Measurements from ENCODE around the gene ATP11A.

ATP11A gene

GRCh38 chr13:112747256-112747655 lies 57.4 kb downstream of the ATP11A start:
- no peak for TF ChIP-seq CTCF (IDR thresholded peaks at IDR 0.05; ENCODE audit: low read depth, low read length)
- H3K4me3 ChIP-seq (ENCODE audit: low read depth, low read length), result no peak overlapping the region
- in situ Hi-C loops (cut with HindIII; ENCODE audit: low sequenced_read_pairs), result no loop called here
- DNase-seq (ENCODE audit: low read depth, low spot score), result peak; percentile 33

- TF ChIP-seq CTCF (IDR thresholded peaks at IDR 0.05; ENCODE audit: low read depth, low read length), result no peak
- in situ Hi-C loops (cut with HindIII; ENCODE audit: low sequenced_read_pairs), result no loop called here
- no peak overlapping the region for H3K4me3 ChIP-seq (ENCODE audit: low read depth, low read length)
- no peak for DNase-seq (ENCODE audit: low read depth, low spot score)
Observed at GRCh38 chr13:112748947-112749735, 59.3 kb downstream of the ATP11A start.

GRCh38 chr13:112750570-112750969 lies 60.7 kb downstream of the ATP11A start:
- DNase-seq (ENCODE audit: low read depth, low spot score), result no peak
- TF ChIP-seq CTCF (IDR thresholded peaks at IDR 0.05; ENCODE audit: low read depth, low read length), result no peak
- in situ Hi-C loops (cut with HindIII; ENCODE audit: low sequenced_read_pairs), result no loop called here
- H3K4me3 ChIP-seq (ENCODE audit: low read depth, low read length), result no peak overlapping the region

- no peak for TF ChIP-seq CTCF (IDR thresholded peaks at IDR 0.05; ENCODE audit: low read depth, low read length)
- H3K4me3 ChIP-seq (ENCODE audit: low read depth, low read length), result no peak overlapping the region
- no peak for DNase-seq (ENCODE audit: low read depth, low spot score)
- in situ Hi-C loops (cut with HindIII; ENCODE audit: low sequenced_read_pairs), result no loop called here
Observed at GRCh38 chr13:112751617-112752016, 61.8 kb downstream of the ATP11A start.

GRCh38 chr13:112752211-112752610 lies 62.4 kb downstream of the ATP11A start:
- DNase-seq (ENCODE audit: low read depth, low spot score), result no peak
- in situ Hi-C loops (cut with HindIII; ENCODE audit: low sequenced_read_pairs), result no loop called here
- H3K4me3 ChIP-seq (ENCODE audit: low read depth, low read length), result no peak overlapping the region
- no peak for TF ChIP-seq CTCF (IDR thresholded peaks at IDR 0.05; ENCODE audit: low read depth, low read length)

GRCh38 chr13:112752711-112753541 lies 63.1 kb downstream of the ATP11A start:
- DNase-seq (ENCODE audit: low read depth, low spot score), result no peak
- no peak for TF ChIP-seq CTCF (IDR thresholded peaks at IDR 0.05; ENCODE audit: low read depth, low read length)
- no peak overlapping the region for H3K4me3 ChIP-seq (ENCODE audit: low read depth, low read length)
- in situ Hi-C loops (cut with HindIII; ENCODE audit: low sequenced_read_pairs), result no loop called here

All from astrocyte of the spinal cord (primary cell).